ENCODE measurements around the gene SCN11A.
"Not testable (repeated sequence)": the region's sequence is repeated elsewhere in the genome, so short reads cannot be mapped to it uniquely, and the experiment has no call there.

The SCN11A gene

DNA sequence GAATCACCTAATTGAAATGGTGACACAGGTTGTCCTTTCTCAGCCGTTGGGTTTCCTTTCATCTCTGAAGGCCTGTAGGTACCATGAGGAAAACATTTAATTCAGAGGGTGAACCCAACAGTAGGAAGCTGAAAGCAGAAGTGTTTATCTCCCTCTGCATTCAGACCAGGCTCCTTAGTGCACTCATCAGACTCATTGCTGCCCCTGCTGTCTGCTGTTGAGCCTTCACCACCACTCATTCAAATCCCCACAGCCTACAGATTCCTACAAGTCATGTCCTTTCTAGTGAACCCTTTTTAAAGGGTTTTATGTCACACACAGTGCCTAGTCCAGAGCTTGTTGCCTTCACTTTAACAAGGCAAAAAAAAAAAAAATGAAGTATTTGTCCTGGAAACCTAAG lies 13.5 kb upstream of the SCN11A start:
- DNase-seq (ENCODE audit: low read depth in 3 of 3) = no peak

DNA sequence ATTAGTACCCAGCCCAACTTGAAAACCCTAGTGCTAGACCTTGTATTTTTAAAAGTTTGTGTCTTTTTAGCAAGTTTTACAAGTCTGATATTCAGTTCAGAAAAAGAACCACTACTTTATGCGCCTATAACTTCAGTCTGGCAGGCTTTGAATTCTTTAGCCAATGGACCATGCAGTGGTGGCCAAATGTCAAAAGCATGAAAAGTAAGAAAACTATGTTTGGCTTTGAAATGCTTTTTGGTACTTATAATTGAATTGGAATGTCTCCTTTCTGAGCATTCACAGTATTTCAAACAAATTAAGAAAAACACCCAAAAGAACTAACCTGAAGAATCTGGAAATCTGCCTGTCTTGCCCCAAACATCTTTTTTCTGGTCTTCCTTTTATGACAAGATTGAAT lies 12.9 kb upstream of the SCN11A start:
- DNase-seq (ENCODE audit: low read depth in 3 of 3) = no peak

DNA sequence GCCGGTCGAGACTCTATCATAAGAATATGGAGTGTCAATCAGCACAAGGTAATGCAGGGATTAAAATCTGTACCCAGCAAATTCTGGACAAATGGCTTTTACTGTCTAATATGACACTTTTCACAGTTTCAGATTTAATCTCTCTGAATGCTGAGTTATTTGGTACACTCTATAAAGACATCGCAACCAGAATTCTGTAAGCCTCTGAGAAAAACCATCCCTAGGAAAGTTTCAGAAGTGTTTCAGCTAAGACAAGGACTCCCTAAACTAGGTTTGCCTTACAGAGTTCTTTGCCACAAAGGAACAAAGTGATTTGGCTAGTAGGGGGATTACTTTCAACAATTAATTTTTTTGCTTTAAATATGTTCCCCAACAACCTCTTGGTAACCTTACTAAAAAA lies 11.4 kb upstream of the SCN11A start:
- no peak for DNase-seq (ENCODE audit: low read depth in 3 of 3)

DNA sequence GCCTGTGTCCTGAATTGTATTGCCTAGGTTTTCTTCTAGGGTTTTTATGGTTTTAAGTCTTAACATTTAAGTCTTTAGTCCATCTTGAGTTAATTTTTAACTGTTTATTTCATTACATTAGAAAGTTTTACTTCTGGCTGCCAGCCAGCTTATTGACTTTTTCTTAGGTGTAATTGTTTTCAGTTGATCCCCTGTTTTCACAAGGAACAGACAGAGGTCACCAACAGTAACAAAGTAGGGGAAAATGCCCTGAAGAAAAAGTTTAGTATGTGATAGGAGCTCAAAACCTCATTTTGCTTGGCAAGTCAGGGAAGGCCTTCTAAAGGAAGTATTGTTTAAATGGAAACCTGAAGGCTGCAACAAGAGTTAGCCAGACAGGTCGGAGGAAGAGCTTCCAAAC lies 10.4 kb upstream of the SCN11A start:
- DNase-seq (ENCODE audit: low read depth in 3 of 3) = no peak

DNA sequence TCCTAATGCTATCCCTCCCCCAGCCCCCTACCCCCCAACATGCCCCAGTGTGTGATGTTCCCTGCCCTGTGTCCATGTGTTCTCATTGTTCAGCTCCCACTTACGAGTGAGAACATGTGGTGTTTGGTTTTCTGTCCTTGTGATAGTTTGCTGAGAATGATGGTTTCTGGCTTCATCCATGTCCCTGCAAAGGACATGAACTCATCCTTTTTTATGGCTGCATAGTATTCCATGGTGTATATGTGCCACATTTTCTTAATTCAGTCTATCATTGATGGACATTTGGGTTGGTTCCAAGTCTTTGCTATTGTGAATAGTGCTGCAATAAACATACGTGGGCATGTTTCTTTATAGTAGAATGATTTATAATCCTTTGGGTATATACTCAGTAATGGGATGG lies 9.5 kb upstream of the SCN11A start:
- DNase-seq (ENCODE audit: low read depth in 3 of 3) = not testable (repeated sequence)

DNA sequence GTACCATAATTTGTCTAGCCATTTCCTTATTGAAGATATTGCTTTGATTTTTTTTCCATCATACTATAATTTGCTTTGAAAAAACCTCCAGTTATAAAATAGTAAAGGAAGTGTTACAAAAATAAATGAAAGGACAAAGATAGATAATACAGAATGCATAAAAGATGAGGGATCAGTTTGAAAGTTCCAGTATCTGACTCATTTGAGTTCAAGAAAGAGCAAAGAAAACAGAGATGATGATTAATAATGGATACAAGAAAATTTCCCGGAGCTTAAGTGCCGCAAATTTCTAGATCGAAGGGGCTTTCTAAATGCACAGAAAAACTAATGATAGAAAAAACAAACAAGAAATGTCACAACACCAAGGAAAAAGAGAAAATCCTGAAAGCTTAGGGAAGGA lies 4.4 kb upstream of the SCN11A start:
- no peak for DNase-seq (ENCODE audit: low read depth in 3 of 3)

DNA sequence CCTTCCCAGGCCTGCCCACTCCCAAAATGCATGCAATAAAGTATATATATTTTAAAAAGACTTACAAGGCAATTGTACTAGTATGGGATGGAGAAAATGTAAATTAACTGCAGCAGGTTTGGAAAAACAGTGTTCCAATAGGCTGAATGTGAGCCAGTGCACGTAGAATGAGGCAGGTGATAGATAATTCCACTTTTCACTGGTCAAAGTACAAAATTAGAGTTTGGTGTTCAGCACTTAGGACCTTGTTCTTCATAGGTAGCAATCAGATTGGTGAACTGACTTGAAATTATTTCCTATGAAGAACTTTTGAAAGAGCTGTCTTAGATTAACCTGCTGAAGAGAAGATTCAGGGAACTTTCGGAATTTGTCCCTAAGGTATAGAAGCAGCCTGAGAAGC lies 2.0 kb upstream of the SCN11A start:
- no peak for DNase-seq (ENCODE audit: low read depth in 3 of 3)

DNA sequence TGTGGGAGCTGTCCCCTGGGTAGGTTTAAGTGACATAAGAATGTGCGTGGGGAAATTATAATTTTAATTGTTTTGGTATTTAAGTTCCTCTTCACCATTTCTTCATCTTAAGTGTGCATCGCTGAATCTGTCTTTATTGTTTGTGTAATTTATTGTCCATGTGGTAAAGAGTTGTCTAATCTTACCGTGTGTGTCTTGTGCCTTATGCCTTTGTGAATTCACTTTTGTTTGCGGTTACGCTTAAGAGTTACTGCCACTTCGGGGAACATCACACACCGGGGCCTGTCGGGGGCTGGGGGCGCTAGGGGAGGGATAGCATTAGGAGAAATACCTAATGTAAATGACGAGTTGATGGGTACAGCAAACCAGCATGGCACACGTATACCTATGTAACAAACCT lies 839 bp upstream of the SCN11A start:
- DNase-seq (ENCODE audit: low read depth in 3 of 3) = no peak

DNA sequence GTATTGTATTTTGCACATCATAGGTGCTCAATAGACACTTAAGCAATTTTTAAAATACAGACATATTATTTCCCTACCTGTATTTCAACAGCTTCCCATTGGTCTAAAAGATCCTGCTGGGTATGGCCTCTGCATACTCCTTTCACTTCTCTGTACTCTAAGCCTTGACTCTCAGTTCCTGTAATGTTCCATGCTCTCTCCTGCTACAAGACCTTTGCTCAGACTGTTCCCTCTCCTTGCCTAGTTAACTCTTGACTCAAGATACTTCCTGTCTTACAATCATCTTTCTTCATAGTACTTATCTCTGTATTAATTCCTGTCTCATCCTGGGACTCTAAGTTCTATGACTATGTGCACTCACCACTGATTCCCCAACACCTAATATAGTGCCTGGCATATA lies 1.7 kb downstream of the SCN11A start:
- DNase-seq (ENCODE audit: low read depth in 3 of 3) = no peak

- DNase-seq (ENCODE audit: low read depth in 3 of 3) = no peak
Measured at GRCh38 chr3:39038165-39038564, 13.6 kb downstream of the SCN11A start.

DNA sequence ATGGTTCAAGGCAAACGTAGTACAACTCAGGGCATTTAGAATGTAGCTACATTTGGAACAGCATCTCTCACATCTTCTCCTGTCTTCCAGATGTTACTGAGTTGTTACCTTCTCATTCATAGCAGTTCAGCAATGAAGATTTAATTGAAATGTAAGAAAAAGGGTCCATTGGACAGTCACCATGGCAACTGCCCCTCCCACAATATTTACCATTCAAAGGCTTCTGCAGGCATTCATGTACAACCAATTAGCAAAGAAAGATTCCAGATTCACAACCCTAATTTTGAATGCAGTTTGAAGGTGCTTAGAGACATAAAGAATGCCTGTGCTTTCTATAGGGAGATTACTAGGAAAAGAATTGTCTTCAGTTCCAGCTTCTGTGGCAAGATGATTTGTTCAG lies 22.2 kb downstream of the SCN11A start:
- no peak for DNase-seq (ENCODE audit: low read depth in 3 of 3)

DNA sequence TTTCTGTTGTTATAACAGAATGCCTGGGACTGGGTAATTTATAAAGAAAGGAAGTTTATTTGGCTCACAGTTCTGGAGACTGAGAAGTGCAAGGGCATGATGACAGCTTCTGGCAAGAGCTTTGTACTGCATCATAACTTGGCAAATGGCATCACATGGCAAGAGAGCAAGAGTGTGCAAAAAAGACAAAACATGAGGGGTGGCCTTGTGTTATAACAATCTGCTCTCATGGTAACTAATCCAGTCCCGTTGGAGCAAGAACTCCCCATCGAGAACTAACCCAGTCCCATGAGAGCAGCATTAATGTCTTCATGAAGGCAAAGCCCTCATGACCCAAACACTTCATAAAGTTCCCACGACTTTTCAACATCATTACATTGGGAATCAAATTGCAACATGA lies 23.2 kb downstream of the SCN11A start:
- no peak for DNase-seq (ENCODE audit: low read depth in 3 of 3)

- DNase-seq (ENCODE audit: low read depth in 3 of 3) = no peak
Measured at GRCh38 chr3:39025222-39025970, 26.3 kb downstream of the SCN11A start.

DNA sequence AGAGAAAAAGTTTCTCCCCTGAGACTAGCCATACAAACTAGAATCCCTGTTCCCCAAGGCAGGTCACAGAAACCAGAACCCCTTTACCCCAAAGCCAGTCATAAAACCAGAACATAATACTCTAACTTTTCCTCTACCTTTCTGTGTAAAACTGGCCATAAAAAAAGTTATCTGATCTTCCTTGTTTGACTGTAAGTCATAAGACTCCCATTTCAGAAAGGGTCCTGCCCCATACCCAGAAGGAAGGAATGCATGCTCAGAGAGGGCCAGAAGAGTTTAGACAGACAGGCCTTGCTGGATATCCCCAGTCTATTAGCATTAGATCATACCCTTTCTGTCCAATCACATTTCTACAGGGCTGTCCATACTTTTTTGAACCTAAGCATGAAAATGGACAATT lies 27.2 kb downstream of the SCN11A start:
- no peak for DNase-seq (ENCODE audit: low read depth in 3 of 3)

- DNase-seq (ENCODE audit: low read depth in 3 of 3) = no peak
Measured at GRCh38 chr3:39022286-39022630, 29.5 kb downstream of the SCN11A start.

GRCh38 chr3:39021465-39022285 lies 30.1 kb downstream of the SCN11A start:
- no peak for DNase-seq (ENCODE audit: low read depth in 3 of 3)

DNA sequence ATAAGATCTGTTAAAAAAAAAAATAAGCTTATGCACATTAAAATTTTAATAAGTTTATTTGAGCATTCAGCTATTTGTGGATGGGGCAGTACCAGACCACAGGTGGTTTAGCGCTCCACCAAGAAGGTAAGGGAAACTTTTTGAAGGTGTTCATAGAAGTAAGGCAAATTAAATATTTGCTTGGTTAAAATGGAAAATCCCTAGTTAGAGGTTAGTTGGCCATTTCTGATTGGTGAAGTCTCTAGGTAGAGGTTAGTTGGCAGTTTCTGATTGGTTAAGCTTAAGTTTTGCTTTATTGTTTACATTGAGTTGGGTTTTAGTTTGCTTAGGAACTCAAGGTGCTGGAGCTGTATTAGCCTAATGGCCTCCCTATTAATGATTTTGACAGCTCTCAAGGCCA lies 30.7 kb downstream of the SCN11A start:
- no peak for DNase-seq (ENCODE audit: low read depth in 3 of 3)

DNA sequence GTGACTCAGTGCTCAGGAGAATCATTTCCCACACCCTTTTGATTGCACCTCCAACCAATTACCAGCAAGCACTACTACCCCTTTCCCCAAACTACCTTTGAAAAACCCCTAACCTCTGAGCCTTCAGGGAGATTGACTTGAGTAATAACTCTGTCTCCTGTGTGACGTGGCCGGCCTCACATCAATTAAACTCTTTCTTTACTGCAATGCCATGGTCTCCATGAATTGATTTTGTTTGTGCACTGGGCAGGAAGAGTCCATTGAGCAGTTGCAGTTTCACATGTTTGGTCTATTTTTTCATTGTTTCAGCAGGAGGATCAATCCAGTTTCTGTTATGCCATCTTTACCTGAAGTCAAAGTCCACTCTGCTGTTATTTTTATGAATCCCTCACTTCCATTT lies 32.4 kb downstream of the SCN11A start:
- DNase-seq (ENCODE audit: low read depth in 3 of 3) = no peak

GRCh38 chr3:39015418-39015817 lies 36.3 kb downstream of the SCN11A start:
- no peak for DNase-seq (ENCODE audit: low read depth in 3 of 3)

- no peak for DNase-seq (ENCODE audit: low read depth in 3 of 3)
Measured at GRCh38 chr3:39013921-39014509, 37.7 kb downstream of the SCN11A start.

- DNase-seq (ENCODE audit: low read depth in 3 of 3) = no peak
Measured at GRCh38 chr3:39013289-39013688, 38.5 kb downstream of the SCN11A start.

- no peak for DNase-seq (ENCODE audit: low read depth in 3 of 3)
Measured at GRCh38 chr3:39011191-39011736, 40.5 kb downstream of the SCN11A start.

DNA sequence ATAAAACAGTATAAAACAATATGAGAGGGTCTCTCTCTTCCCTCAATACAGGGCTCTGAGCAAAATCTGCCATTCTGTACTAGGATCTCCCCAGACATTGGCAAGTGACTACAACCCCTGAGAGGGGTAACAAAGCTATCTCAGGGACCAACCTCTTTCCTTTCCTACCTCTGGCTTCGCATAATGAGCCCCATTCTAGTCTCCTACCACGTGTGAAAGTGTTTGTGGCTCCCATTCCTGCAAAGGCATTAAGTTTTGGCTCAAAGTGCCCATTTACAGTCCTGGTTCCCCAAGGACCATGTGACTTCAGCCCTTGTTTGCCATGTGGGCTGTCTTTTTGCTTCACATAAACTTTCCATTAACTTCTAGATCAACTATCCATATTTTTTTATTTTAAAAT lies 46.4 kb downstream of the SCN11A start:
- DNase-seq (ENCODE audit: low read depth in 3 of 3) = no peak
